Measurements from ENCODE around the gene BBOX1. TPM values are rescaled to one million over a fixed set of nuclear protein-coding genes. Genes with fewer than 3 reads are reported as not detected.

Gene BBOX1
- polyA plus RNA-seq, 1 experiment = 0.07 TPM

GRCh38 chr11:27158456-27159334 is 118.1 kb downstream of the BBOX1 start:
- Histone ChIP-seq H3K27ac (ENCODE audit: low read depth, low read length) (no peak overlapping the region), H3K27me3 (ENCODE audit: control insufficient read depth, insufficient read depth, low read length) (no peaks in the 10 kb centered on the region), H3K4me3 (ENCODE audit: low read depth, low read length) (no peak overlapping the region), H3K9me3 (ENCODE audit: control insufficient read depth, insufficient read depth, low read length) (peaks cover 2% of the 10 kb centered on the region; the same call in 1 of the 2 replicates)
- peak; percentile 48 for DNase-seq (ENCODE audit: low read depth, low spot score)
- peak; percentile 89 for TF ChIP-seq CTCF (IDR thresholded peaks at IDR 0.05; ENCODE audit: low read depth, low read length)
- POLR2A ChIA-PET = interaction anchor here (0.7 kb wide), 1 partner anchor 608 kb away, joined by 3 read pairs; no protein-coding TSS in a partner anchor
- CTCF ChIA-PET = interaction anchor here (0.5 to 3.9 kb wide), 97 partner anchors 10 to 874 kb away, joined by 3 to 82 read pairs (median 4); partner anchors contain the start of genes ANO3, BBOX1 and FIBIN

- Histone ChIP-seq H3K27ac (ENCODE audit: low read depth, low read length) (no peak overlapping the region), H3K4me3 (ENCODE audit: low read depth, low read length) (no peak overlapping the region), H3K9me3 (ENCODE audit: control insufficient read depth, insufficient read depth, low read length) (peaks cover 2% of the 10 kb centered on the region; the same call in 1 of the 2 replicates), H3K27me3 (ENCODE audit: control insufficient read depth, insufficient read depth, low read length) (no peaks in the 10 kb centered on the region)
- ChIA-PET POLR2A (interaction anchor here (0.7 kb wide), 1 partner anchor 609 kb away, joined by 3 read pairs; no protein-coding TSS in a partner anchor), CTCF (interaction anchor here (0.5 to 3.9 kb wide), 86 partner anchors 9 to 875 kb away, joined by 3 to 82 read pairs (median 4); partner anchors contain the start of genes ANO3, BBOX1 and FIBIN)
- no peak for TF ChIP-seq CTCF (IDR thresholded peaks at IDR 0.05; ENCODE audit: low read depth, low read length)
- no peak for DNase-seq (ENCODE audit: low read depth, low spot score)
Observed at GRCh38 chr11:27159335-27159679, 118.7 kb downstream of the BBOX1 start.

- DNase-seq (ENCODE audit: low read depth, low spot score) = no peak
- TF ChIP-seq CTCF (IDR thresholded peaks at IDR 0.05; ENCODE audit: low read depth, low read length) = no peak
- H3K4me3 ChIP-seq (ENCODE audit: low read depth, low read length) = no peak overlapping the region
- POLR2A ChIA-PET = no interaction called here
- peaks cover 2% of the 10 kb centered on the region; the same call in 1 of the 2 replicates for H3K9me3 ChIP-seq (ENCODE audit: control insufficient read depth, insufficient read depth, low read length)
- no peaks in the 10 kb centered on the region for H3K27me3 ChIP-seq (ENCODE audit: control insufficient read depth, insufficient read depth, low read length)
- CTCF ChIA-PET = interaction anchor here (2.4 to 3.9 kb wide), 2 partner anchors 325 to 409 kb away, joined by 12 to 82 read pairs; no protein-coding TSS in a partner anchor
- H3K27ac ChIP-seq (ENCODE audit: low read depth, low read length) = no peak overlapping the region
Observed at GRCh38 chr11:27161071-27161470, 120.5 kb downstream of the BBOX1 start.

- no peak for DNase-seq (ENCODE audit: low read depth, low spot score)
- TF ChIP-seq CTCF (IDR thresholded peaks at IDR 0.05; ENCODE audit: low read depth, low read length) = no peak
- no peak overlapping the region for H3K4me3 ChIP-seq (ENCODE audit: low read depth, low read length)
- H3K27me3 ChIP-seq (ENCODE audit: control insufficient read depth, insufficient read depth, low read length) = no peaks in the 10 kb centered on the region
- POLR2A ChIA-PET = no interaction called here
- peaks cover 2% of the 10 kb centered on the region; the same call in 1 of the 2 replicates for H3K9me3 ChIP-seq (ENCODE audit: control insufficient read depth, insufficient read depth, low read length)
- H3K27ac ChIP-seq (ENCODE audit: low read depth, low read length) = no peak overlapping the region
- CTCF ChIA-PET = interaction anchor here (0.6 to 2.4 kb wide), 5 partner anchors 21 to 324 kb away, joined by 3 to 12 read pairs (median 3); no protein-coding TSS in a partner anchor
Observed at GRCh38 chr11:27162237-27162636, 121.6 kb downstream of the BBOX1 start.

- Histone ChIP-seq H3K27ac (ENCODE audit: low read depth, low read length) (no peak overlapping the region), H3K27me3 (ENCODE audit: control insufficient read depth, insufficient read depth, low read length) (no peaks in the 10 kb centered on the region), H3K4me3 (ENCODE audit: low read depth, low read length) (no peak overlapping the region), H3K9me3 (ENCODE audit: control insufficient read depth, insufficient read depth, low read length) (no peaks in the 10 kb centered on the region)
- DNase-seq (ENCODE audit: low read depth, low spot score) = no peak
- CTCF ChIA-PET = interaction anchor here (0.9 kb wide), 2 partner anchors 319 to 332 kb away, joined by 3 to 4 read pairs; no protein-coding TSS in a partner anchor
- TF ChIP-seq CTCF (IDR thresholded peaks at IDR 0.05; ENCODE audit: low read depth, low read length) = no peak
- POLR2A ChIA-PET = no interaction called here
Observed at GRCh38 chr11:27166130-27166529, 125.5 kb downstream of the BBOX1 start.

All from AG04450 (cell line).